Hepatocyte (in vitro differentiated cells): ENCODE measurements around the gene CDH26.

Source experiments
- EZH2phosphoT487 ChIP-seq: fragments of 200-600 bp; sonication (generic); IDR thresholded peaks from one replicate; pipeline ENCODE4 v1.6.1; 2018; ENCODE audit warnings: antibody characterized with exemption, mild to moderate bottlenecking, low read depth, moderate library complexity; ENCODE audit not compliant: unreplicated experiment, severe bottlenecking
- TF ChIP-seq, protein P1 (sequence below): fragments of 200-600 bp; sonication (generic); IDR thresholded peaks from 2 replicates; pipeline ENCODE4 v1.5.1; 2016; ENCODE audit warnings: antibody characterized with exemption, mild to moderate bottlenecking; ENCODE audit not compliant: poor library complexity

DNA sequence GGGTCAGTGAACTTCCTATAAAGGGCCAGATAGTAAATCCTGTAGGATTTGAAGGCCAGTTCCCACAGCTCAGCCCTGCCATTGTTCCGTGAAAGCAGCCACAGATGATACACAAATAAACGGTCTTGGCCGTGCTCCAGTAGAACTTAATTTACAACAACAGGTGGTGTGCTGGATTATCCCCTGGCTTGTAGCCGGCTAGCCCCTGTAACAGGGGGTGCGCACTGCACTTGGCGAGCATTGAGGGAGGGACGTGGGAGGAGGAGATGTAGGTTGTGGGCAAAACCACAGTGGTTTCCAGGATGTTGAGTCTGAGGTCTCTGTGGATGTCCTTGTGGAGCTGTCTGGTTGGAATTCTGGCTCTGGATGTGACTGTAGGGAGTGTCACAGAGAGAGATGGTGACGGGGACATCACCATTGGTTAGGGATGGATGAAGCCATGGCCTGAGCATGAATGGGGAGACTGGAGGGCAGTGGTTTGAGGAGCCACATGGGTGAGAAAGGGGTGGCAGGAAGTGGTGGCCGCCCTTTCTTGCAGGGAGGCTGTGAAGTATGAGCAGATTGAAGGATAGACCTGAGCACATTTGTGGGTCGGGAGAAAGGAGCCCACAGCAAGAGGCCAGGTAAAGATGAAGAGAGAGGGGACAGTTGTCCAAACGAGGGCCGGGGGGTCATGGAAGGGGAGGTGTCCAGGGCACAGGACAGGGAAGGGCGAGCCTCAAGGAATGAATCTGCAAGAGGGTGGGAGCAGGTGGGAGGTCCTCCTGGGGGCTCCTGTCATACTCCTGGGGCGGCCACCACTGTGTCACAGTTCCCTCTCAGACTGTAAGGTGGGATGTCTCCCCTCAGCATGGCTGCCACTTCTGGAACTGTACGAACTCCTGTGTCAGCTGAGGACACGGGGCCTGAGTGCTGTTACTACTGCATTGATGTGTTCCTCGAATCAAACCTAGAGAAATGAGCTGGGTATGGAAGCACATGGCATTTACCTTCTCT lies 53.6 kb downstream of the CDH26 start:
- no peak for TF ChIP-seq EZH2phosphoT487
- TF ChIP-seq, protein P1, sequence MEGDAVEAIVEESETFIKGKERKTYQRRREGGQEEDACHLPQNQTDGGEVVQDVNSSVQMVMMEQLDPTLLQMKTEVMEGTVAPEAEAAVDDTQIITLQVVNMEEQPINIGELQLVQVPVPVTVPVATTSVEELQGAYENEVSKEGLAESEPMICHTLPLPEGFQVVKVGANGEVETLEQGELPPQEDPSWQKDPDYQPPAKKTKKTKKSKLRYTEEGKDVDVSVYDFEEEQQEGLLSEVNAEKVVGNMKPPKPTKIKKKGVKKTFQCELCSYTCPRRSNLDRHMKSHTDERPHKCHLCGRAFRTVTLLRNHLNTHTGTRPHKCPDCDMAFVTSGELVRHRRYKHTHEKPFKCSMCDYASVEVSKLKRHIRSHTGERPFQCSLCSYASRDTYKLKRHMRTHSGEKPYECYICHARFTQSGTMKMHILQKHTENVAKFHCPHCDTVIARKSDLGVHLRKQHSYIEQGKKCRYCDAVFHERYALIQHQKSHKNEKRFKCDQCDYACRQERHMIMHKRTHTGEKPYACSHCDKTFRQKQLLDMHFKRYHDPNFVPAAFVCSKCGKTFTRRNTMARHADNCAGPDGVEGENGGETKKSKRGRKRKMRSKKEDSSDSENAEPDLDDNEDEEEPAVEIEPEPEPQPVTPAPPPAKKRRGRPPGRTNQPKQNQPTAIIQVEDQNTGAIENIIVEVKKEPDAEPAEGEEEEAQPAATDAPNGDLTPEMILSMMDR = no peak
